ENCODE measurements around the gene PANK4. TPM values are rescaled to one million over a fixed set of nuclear protein-coding genes. Genes with fewer than 3 reads are reported as not detected.

Gene PANK4
- total RNA-seq, 6 donors from 2014 or later: 20.7 to 123 (median 36.9) TPM

GRCh38 chr1:2479186-2479585, 47.2 kb downstream of the PANK4 start:
- 76 to 77% methylated on average over 9 to 18 of the region's 20 CpGs for WGBS, 2 donors
- ATAC-seq (ENCODE audit: low FRiP score in 2 of 2): no peak
- H3K27ac ChIP-seq: no peak overlapping the region

GRCh38 chr1:2477791-2478499, 48.5 kb downstream of the PANK4 start:
- no peak for ATAC-seq (ENCODE audit: low FRiP score in 2 of 2)
- WGBS, 2 donors: 61 to 100% methylated on average over 4 to 32 of the region's 35 CpGs
- no peaks in the 10 kb centered on the region for H3K27me3 ChIP-seq
- no peak overlapping the region for H3K4me3 ChIP-seq
- TF ChIP-seq CTCF (IDR thresholded peaks at IDR 0.05) (no peak), POLR2A (IDR thresholded peaks at IDR 0.05) (no peak), POLR2AphosphoS5 (IDR thresholded peaks at IDR 0.05) (no peak), EP300 (IDR thresholded peaks at IDR 0.05) (no peak)
- H3K36me3 ChIP-seq: no peaks in the 10 kb centered on the region
- no peak for DNase-seq
- H3K27ac ChIP-seq: no peak overlapping the region
- H3K9me3 ChIP-seq: no peaks in the 10 kb centered on the region
- H3K4me1 ChIP-seq: no peaks in the 10 kb centered on the region

More at GRCh38 chr1:2479186-2479585, 47.2 kb downstream of the PANK4 start:
- TF ChIP-seq EP300 (IDR thresholded peaks at IDR 0.05) (no peak), CTCF (IDR thresholded peaks at IDR 0.05) (no peak), POLR2A (IDR thresholded peaks at IDR 0.05) (no peak), POLR2AphosphoS5 (IDR thresholded peaks at IDR 0.05) (no peak)
- H3K27me3 ChIP-seq: no peaks in the 10 kb centered on the region
- no peaks in the 10 kb centered on the region for H3K36me3 ChIP-seq
- no peaks in the 10 kb centered on the region for H3K9me3 ChIP-seq
- DNase-seq: no peak
- H3K4me3 ChIP-seq: no peak overlapping the region
- H3K4me1 ChIP-seq: no peaks in the 10 kb centered on the region

- H3K36me3 ChIP-seq: no peaks in the 10 kb centered on the region
- TF ChIP-seq POLR2A (IDR thresholded peaks at IDR 0.05) (no peak), EP300 (IDR thresholded peaks at IDR 0.05) (no peak), POLR2AphosphoS5 (IDR thresholded peaks at IDR 0.05) (no peak), CTCF (IDR thresholded peaks at IDR 0.05) (no peak)
- DNase-seq (no peak), ATAC-seq (ENCODE audit: low FRiP score in 2 of 2) (no peak)
- H3K4me3 ChIP-seq: no peak overlapping the region
- H3K4me1 ChIP-seq: no peaks in the 10 kb centered on the region
- H3K9me3 ChIP-seq: no peaks in the 10 kb centered on the region
- H3K27me3 ChIP-seq: no peaks in the 10 kb centered on the region
- no peak overlapping the region for H3K27ac ChIP-seq
- WGBS, 2 donors: 75% methylated on average over 11 to 12 of the region's 12 CpGs
Observed at GRCh38 chr1:2477309-2477708, 49.1 kb downstream of the PANK4 start.

- no peak within 1 kb of the TSS for H3K4me3 ChIP-seq
- no peak within 1 kb of the TSS for H3K27ac ChIP-seq
- DNase-seq: no peak
- H3K36me3 ChIP-seq: no peaks in the 10 kb centered on the region
- TF ChIP-seq CTCF (IDR thresholded peaks at IDR 0.05) (no peak), POLR2AphosphoS5 (IDR thresholded peaks at IDR 0.05) (no peak), POLR2A (IDR thresholded peaks at IDR 0.05) (no peak), EP300 (IDR thresholded peaks at IDR 0.05) (no peak)
- H3K9me3 ChIP-seq: no peaks in the 10 kb centered on the region
- H3K27me3 ChIP-seq: no peaks in the 10 kb centered on the region
- no peaks in the 10 kb centered on the region for H3K4me1 ChIP-seq
- 75 to 86% methylated on average over 11 to 32 of the region's 34 CpGs for WGBS, 2 donors
- no peak for ATAC-seq (ENCODE audit: low FRiP score in 2 of 2)
Observed at GRCh38 chr1:2476061-2476999, 50.1 kb downstream of the PANK4 start, which contains the start of gene PLCH2. PLCH2 (plus strand) TSS chr1:2476289; CDS start chr1:2476589, 300 bp downstream.
